ENCODE results near the gene THBD. TPM values are rescaled to one million over a fixed set of nuclear protein-coding genes. Genes with fewer than 3 reads are reported as not detected.
A peak's percentile ranks its signal among the peaks of the same experiment; 100 is the strongest.

Gene THBD
- total and polyA plus RNA-seq, 2 experiments from 2014 or later: 5.9 to 15.6 TPM

DNA sequence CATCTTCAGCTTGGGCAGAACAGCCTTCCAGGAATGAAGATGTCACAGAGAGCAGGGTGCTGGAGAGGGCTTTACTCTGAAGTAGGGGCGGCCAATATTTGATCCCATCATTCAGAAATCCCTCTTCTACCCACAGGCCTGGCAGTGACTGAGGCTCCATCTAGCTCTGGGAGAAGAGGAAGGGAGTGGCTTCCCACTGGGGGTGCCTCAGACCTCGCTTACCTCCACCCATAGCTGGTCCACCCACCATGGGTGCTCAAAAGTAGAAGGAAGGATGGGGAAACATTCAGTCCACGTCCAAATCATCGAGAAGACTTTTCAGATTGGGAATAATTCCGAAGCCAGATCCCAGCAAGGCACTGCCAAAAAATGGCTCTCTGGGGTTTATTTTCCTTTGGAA, 11.8 kb upstream of the THBD start:
- WGBS, 2 experiments (ENCODE audit: low coverage in 1 of 2, low lambda C conversion rate in 2 of 2, missing lambda C conversion rate in 2 of 2): 29 to 32% methylated on average over 5 of the region's 5 CpGs
- no peaks in the 10 kb centered on the region for H3K79me2 ChIP-seq (ENCODE audit: insufficient read depth)
- H3K9me3 ChIP-seq (ENCODE audit: low read depth): no peaks in the 10 kb centered on the region
- peaks cover 16% of the 10 kb centered on the region for H3F3A ChIP-seq (ENCODE audit: insufficient read depth)
- no peak for TF ChIP-seq EZH2 (IDR thresholded peaks at IDR 0.05; ENCODE audit: insufficient read depth, poor library complexity, severe bottlenecking)
- TF ChIP-seq EZH2phosphoT487 (IDR thresholded peaks at IDR 0.05; ENCODE audit: insufficient read depth, low read depth): no peak
- H3K36me3 ChIP-seq (ENCODE audit: low read depth): no peaks in the 10 kb centered on the region
- no peak overlapping the region for H3K9ac ChIP-seq
- no peak overlapping the region for H3K4me3 ChIP-seq
- H2AFZ ChIP-seq: peak overlapping the region; percentile 50
- H3K9me2 ChIP-seq (ENCODE audit: insufficient read depth): no peaks in the 10 kb centered on the region
- peaks cover 11% of the 10 kb centered on the region for H3K4me1 ChIP-seq (ENCODE audit: insufficient read depth)
- H4K20me1 ChIP-seq (ENCODE audit: insufficient read depth): no peaks in the 10 kb centered on the region
- peak overlapping the region; percentile 46 for H3K27ac ChIP-seq
- no peaks in the 10 kb centered on the region for H3K27me3 ChIP-seq (replicated peaks; ENCODE audit: insufficient read depth)
- H3K4me2 ChIP-seq (ENCODE audit: unreplicated experiment): peak overlapping the region; percentile 16
- DNase-seq: no peak
- in situ Hi-C loops (cut with MboI): loop anchor here (25.0 kb wide), 1 partner anchor 176 kb away; no protein-coding TSS in a partner anchor

DNA sequence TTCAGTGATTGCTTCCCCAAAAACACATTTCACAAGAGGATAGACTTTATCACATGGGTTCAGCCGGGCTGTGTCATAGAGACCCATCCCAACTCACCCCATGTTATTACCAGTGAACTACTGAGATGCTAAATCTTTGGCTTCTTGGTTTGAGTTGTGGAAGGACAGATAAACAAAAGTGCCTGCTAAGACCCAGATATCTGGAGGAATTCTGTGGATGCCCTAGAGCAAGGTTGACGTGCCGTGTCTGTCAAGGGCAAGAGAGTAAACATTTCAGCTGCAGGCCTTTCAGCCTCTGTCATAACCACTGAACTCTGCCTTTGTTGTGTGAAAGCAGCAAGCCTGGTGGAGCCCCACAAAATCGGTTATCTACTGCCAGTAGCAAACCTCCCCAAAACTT, 11.2 kb upstream of the THBD start:
- H3K4me2 ChIP-seq (ENCODE audit: unreplicated experiment): no peak overlapping the region
- DNase-seq: no peak
- no peak for TF ChIP-seq EZH2 (IDR thresholded peaks at IDR 0.05; ENCODE audit: insufficient read depth, poor library complexity, severe bottlenecking)
- no peak for TF ChIP-seq EZH2phosphoT487 (IDR thresholded peaks at IDR 0.05; ENCODE audit: insufficient read depth, low read depth)

DNA sequence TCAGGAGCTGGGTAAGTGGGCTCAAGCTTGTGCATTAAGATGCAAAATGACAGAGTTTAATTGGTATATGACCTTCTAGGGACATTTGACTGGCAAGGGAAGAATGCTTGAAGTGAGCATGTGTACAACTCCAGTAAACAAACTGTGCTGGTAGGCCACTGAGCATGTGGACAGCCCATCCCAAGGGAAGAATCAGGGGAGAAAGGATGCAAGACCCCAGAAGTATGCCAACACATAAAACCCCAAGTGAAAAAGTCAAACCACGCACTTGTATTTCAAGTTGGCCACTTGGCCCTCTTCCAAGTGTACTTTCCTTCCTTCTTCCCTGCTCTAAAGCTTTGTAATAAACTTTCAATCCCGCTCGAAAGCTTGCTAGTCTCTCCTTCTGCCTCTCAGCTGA, 10.4 kb upstream of the THBD start:
- Histone ChIP-seq H3K9me2 (ENCODE audit: insufficient read depth) (no peaks in the 10 kb centered on the region), H3K36me3 (ENCODE audit: low read depth) (no peaks in the 10 kb centered on the region), H3K4me2 (ENCODE audit: unreplicated experiment) (no peak overlapping the region), H4K20me1 (ENCODE audit: insufficient read depth) (no peaks in the 10 kb centered on the region), H3K4me3 (no peak overlapping the region), H3K9ac (no peak overlapping the region), H2AFZ (no peak overlapping the region), H3K27me3 (replicated peaks; ENCODE audit: insufficient read depth) (no peaks in the 10 kb centered on the region), H3K27ac (no peak overlapping the region), H3K4me1 (ENCODE audit: insufficient read depth) (peaks cover 11% of the 10 kb centered on the region), H3F3A (ENCODE audit: insufficient read depth) (peaks cover 16% of the 10 kb centered on the region), H3K9me3 (ENCODE audit: low read depth) (no peaks in the 10 kb centered on the region), H3K79me2 (ENCODE audit: insufficient read depth) (no peaks in the 10 kb centered on the region)
- in situ Hi-C loops (cut with MboI): loop anchor here (10.0 to 25.0 kb wide), 2 partner anchors 177 to 275 kb away; no protein-coding TSS in a partner anchor
- TF ChIP-seq EZH2phosphoT487 (IDR thresholded peaks at IDR 0.05; ENCODE audit: insufficient read depth, low read depth) (no peak), EZH2 (IDR thresholded peaks at IDR 0.05; ENCODE audit: insufficient read depth, poor library complexity, severe bottlenecking) (no peak)
- no peak for DNase-seq
- WGBS, 2 experiments (ENCODE audit: low coverage in 1 of 2, low lambda C conversion rate in 2 of 2, missing lambda C conversion rate in 2 of 2): 98% methylated on average over 3 of the region's 3 CpGs

More for the DNA sequence above, 11.2 kb upstream of the THBD start:
- Histone ChIP-seq H3K36me3 (ENCODE audit: low read depth) (no peaks in the 10 kb centered on the region), H3K9me3 (ENCODE audit: low read depth) (no peaks in the 10 kb centered on the region), H3K27me3 (replicated peaks; ENCODE audit: insufficient read depth) (no peaks in the 10 kb centered on the region), H3K79me2 (ENCODE audit: insufficient read depth) (no peaks in the 10 kb centered on the region), H3K4me1 (ENCODE audit: insufficient read depth) (peaks cover 11% of the 10 kb centered on the region), H3K9me2 (ENCODE audit: insufficient read depth) (no peaks in the 10 kb centered on the region), H3K27ac (no peak overlapping the region), H3F3A (ENCODE audit: insufficient read depth) (peaks cover 16% of the 10 kb centered on the region), H4K20me1 (ENCODE audit: insufficient read depth) (no peaks in the 10 kb centered on the region), H2AFZ (no peak overlapping the region), H3K4me3 (no peak overlapping the region), H3K9ac (no peak overlapping the region)
- in situ Hi-C loops (cut with MboI): loop anchor here (25.0 kb wide), 1 partner anchor 177 kb away; no protein-coding TSS in a partner anchor
- 95 to 97% methylated on average over 4 of the region's 4 CpGs for WGBS, 2 experiments (ENCODE audit: low coverage in 1 of 2, low lambda C conversion rate in 2 of 2, missing lambda C conversion rate in 2 of 2)

DNA sequence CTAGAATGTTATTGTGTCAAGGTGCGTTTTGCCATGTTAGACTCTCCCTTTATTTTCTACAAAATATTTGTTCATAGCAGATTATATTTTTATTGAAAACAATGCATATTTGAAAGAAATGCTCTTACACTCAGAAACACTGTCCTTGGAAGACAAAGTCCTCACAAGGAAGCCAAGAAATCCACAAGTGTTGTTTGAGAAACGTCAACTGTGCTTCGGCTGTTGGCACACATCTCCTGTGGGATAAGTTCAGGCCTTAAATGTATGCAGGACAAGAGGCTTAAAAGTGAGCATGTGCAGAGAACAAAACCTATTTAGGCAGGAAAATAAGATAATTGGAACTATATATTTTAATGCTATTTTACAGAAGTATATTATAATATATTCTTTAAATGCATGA, 9.5 kb upstream of the THBD start:
- DNase-seq: no peak
- Histone ChIP-seq H3K36me3 (ENCODE audit: low read depth) (no peaks in the 10 kb centered on the region), H3K9me2 (ENCODE audit: insufficient read depth) (no peaks in the 10 kb centered on the region), H3K4me1 (ENCODE audit: insufficient read depth) (peaks cover 11% of the 10 kb centered on the region), H3K4me3 (no peak overlapping the region), H4K20me1 (ENCODE audit: insufficient read depth) (no peaks in the 10 kb centered on the region), H3F3A (ENCODE audit: insufficient read depth) (peaks cover 16% of the 10 kb centered on the region), H3K9ac (no peak overlapping the region), H3K9me3 (ENCODE audit: low read depth) (no peaks in the 10 kb centered on the region), H3K27me3 (replicated peaks; ENCODE audit: insufficient read depth) (no peaks in the 10 kb centered on the region), H3K4me2 (ENCODE audit: unreplicated experiment) (no peak overlapping the region), H3K79me2 (ENCODE audit: insufficient read depth) (no peaks in the 10 kb centered on the region), H2AFZ (no peak overlapping the region), H3K27ac (no peak overlapping the region)
- 87 to 92% methylated on average over 3 of the region's 3 CpGs for WGBS, 2 experiments (ENCODE audit: low coverage in 1 of 2, low lambda C conversion rate in 2 of 2, missing lambda C conversion rate in 2 of 2)
- in situ Hi-C loops (cut with MboI): loop anchor here (10.0 to 25.0 kb wide), 2 partner anchors 178 to 276 kb away; no protein-coding TSS in a partner anchor
- TF ChIP-seq EZH2phosphoT487 (IDR thresholded peaks at IDR 0.05; ENCODE audit: insufficient read depth, low read depth): no peak
- no peak for TF ChIP-seq EZH2 (IDR thresholded peaks at IDR 0.05; ENCODE audit: insufficient read depth, poor library complexity, severe bottlenecking)

Measured in GM23248 (cell line).